IMR-90 (cell line): Measurements from ENCODE around the gene COL4A5.

ENCODE experiments used
- RAD21 ChIP-seq: IDR thresholded peaks from 2 replicates; pipeline ENCODE4 v1.6.1; 2012; ENCODE audit warnings: low read length, improper control_type of control experiment
- TF ChIP-seq, protein P1 (sequence below): fragments of 150-350 bp; IDR thresholded peaks from 2 replicates; pipeline ENCODE4 v1.6.1; 2016; ENCODE audit warnings: low read depth, mild to moderate bottlenecking, low read length, moderate library complexity, borderline replicate concordance
- TF ChIP-seq, protein P2 (sequence below): conservative IDR thresholded peaks from 2 replicates; pipeline ENCODE4 v1.5.1; 2012; ENCODE audit warnings: mild to moderate bottlenecking, low read depth, low read length, improper control_type of control experiment
- TF ChIP-seq, protein P3 (sequence below): fragments of 150-350 bp; IDR thresholded peaks from 2 replicates; pipeline ENCODE4 v1.6.1; 2017; ENCODE audit warnings: mild to moderate bottlenecking, antibody characterized with exemption, low read length, low read depth

DNA sequence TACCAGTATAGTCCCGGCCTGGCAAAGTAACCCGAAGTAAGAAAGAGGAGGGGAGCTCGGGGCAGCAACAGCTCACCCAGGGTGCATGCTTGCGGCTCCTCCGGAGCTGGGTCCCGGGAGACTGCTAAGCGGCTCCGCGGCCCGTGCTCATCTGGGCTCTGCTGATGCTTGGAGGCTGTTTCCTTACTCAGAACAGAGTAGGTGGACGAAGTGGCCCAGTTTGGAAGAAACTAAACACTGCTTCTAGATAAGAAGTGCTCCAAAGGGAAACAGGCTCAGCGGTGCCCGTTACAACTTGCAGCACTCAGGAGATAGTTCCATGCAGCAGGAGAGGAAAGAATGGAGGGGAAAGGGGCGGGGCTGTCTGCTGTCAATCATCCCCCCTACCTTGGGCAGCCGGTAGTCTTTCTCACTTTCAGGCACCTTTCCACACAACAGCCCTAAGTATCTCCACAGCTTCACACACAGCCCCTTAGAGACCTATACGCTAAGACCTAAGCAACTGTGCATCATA lies 1.5 kb upstream of the COL4A5 start, which contains the start of gene COL4A6:
- TF ChIP-seq, protein P1, sequence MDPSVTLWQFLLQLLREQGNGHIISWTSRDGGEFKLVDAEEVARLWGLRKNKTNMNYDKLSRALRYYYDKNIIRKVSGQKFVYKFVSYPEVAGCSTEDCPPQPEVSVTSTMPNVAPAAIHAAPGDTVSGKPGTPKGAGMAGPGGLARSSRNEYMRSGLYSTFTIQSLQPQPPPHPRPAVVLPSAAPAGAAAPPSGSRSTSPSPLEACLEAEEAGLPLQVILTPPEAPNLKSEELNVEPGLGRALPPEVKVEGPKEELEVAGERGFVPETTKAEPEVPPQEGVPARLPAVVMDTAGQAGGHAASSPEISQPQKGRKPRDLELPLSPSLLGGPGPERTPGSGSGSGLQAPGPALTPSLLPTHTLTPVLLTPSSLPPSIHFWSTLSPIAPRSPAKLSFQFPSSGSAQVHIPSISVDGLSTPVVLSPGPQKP = no peak
- TF ChIP-seq, protein P2, sequence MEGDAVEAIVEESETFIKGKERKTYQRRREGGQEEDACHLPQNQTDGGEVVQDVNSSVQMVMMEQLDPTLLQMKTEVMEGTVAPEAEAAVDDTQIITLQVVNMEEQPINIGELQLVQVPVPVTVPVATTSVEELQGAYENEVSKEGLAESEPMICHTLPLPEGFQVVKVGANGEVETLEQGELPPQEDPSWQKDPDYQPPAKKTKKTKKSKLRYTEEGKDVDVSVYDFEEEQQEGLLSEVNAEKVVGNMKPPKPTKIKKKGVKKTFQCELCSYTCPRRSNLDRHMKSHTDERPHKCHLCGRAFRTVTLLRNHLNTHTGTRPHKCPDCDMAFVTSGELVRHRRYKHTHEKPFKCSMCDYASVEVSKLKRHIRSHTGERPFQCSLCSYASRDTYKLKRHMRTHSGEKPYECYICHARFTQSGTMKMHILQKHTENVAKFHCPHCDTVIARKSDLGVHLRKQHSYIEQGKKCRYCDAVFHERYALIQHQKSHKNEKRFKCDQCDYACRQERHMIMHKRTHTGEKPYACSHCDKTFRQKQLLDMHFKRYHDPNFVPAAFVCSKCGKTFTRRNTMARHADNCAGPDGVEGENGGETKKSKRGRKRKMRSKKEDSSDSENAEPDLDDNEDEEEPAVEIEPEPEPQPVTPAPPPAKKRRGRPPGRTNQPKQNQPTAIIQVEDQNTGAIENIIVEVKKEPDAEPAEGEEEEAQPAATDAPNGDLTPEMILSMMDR = no peak
- TF ChIP-seq, protein P3, sequence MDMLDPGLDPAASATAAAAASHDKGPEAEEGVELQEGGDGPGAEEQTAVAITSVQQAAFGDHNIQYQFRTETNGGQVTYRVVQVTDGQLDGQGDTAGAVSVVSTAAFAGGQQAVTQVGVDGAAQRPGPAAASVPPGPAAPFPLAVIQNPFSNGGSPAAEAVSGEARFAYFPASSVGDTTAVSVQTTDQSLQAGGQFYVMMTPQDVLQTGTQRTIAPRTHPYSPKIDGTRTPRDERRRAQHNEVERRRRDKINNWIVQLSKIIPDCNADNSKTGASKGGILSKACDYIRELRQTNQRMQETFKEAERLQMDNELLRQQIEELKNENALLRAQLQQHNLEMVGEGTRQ = no peak
- TF ChIP-seq RAD21 = no peak
